DMS153 (cell line): Measurements from ENCODE around the gene ACR.
A peak's percentile ranks its signal among the peaks of the same experiment; 100 is the strongest.

Source experiments
- DNase-seq: peaks from one replicate; lab custom pipeline; 2025; lab: John Stamatoyannopoulos, UW

ACR gene

GRCh38 chr22:50717709-50718351 lies 20.2 kb upstream of the ACR start:
- DNase-seq, result no peak

- DNase-seq, result no peak
These were observed 19.7 kb upstream of the ACR start for GRCh38 chr22:50718352-50718709.

- no peak for DNase-seq
These were observed 18.1 kb upstream of the ACR start for GRCh38 chr22:50719814-50720300.

- no peak for DNase-seq
These were observed 17.4 kb upstream of the ACR start for GRCh38 chr22:50720301-50721256.

DNA sequence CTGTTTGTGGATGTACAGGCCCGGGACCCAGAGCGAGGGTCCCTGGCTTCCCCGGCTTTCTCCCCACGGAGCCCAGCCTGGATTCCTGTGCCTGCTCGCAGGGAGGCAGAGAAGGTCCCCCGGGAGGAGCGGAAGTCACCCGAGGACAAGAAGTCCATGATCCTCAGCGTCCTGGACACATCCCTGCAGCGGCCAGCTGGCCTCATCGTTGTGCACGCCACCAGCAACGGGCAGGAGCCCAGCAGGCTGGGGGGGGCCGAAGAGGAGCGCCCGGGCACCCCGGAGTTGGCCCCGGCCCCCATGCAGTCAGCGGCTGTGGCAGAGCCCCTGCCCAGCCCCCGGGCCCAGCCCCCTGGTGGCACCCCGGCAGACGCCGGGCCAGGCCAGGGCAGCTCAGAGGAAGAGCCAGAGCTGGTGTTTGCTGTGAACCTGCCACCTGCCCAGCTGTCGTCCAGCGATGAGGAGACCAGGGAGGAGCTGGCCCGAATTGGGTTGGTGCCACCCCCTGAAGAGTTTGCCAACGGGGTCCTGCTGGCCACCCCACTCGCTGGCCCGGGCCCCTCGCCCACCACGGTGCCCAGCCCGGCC lies 16.7 kb upstream of the ACR start:
- no peak for DNase-seq

- no peak for DNase-seq
These were observed 15.8 kb upstream of the ACR start for GRCh38 chr22:50722048-50722701.

DNA sequence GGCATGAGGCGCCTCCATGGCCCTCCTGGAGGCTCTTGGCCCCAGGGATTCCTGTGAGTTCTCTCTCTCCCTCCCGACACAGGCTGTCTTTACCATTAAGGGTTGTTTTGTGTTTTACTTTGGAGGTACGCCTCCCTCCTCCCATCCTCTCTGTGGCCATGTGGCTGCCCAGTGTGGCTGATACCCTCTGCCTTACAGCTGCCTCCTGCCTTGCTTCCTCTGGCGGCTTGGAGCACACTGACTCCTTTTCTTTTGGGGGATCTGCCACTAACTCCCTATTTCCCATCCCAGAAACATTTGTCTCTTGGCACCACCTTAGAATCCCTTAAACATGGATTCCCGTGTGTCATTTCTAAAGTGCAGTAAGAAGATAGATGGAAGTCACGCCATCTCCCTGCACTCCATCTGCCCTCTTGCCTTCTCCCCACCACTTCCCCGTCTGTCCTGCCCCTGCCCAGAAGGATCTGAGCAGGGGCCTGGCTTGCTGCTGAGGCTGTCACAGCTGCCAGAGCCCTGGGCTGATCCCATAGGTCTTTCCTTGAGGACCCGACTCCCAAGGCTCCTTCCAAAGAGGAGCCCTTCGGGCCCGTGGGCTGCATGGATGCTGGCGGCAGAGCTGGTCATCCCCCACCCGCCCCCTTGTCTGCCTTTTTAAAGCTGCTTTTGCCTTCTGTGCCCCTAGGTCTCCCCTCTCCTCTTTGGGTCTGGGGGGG lies 15.1 kb upstream of the ACR start:
- DNase-seq, result no peak

- DNase-seq, result no peak
These were observed 14.0 kb upstream of the ACR start for GRCh38 chr22:50723991-50724390.

DNA sequence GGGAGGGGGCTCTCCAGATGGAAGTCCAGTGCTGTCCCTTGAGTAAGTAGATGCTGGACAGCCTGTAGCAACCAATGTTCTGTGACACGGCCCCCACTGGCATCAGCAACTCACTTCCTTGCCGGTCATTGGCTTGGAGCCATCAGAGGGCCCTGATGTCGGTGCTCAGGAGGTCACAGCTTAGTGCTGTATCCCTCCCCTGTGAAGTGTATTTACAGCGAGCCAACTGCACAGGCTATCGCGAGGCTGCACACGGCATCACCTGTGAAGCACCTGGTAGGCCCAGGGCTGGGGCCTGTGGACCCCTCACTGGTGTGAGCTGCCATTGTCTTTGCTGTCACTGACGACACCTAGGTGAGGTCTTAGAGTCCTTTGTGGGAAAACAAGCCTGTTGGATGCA lies 13.4 kb upstream of the ACR start:
- peak; percentile 10 for DNase-seq

DNA sequence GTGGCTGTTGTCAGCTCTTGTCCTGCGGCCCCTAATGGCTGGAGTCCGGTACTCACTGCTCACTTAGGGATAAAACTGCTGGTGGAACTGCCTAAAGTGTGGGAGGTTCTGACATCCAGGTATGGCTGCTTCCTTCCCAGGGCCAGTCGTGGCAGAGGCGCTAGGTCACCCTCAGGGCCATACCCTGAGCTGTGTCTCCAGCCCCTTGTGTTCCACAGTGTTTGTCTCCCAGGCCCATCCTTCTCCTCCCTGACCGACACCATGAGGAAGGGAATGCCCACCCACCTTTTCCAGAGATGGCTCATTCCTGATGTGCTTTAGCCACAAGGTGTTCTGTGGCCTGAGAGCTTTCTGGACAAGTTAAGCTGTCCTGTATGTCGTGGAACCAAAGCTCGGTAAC lies 12.4 kb upstream of the ACR start:
- DNase-seq, result no peak

DNA sequence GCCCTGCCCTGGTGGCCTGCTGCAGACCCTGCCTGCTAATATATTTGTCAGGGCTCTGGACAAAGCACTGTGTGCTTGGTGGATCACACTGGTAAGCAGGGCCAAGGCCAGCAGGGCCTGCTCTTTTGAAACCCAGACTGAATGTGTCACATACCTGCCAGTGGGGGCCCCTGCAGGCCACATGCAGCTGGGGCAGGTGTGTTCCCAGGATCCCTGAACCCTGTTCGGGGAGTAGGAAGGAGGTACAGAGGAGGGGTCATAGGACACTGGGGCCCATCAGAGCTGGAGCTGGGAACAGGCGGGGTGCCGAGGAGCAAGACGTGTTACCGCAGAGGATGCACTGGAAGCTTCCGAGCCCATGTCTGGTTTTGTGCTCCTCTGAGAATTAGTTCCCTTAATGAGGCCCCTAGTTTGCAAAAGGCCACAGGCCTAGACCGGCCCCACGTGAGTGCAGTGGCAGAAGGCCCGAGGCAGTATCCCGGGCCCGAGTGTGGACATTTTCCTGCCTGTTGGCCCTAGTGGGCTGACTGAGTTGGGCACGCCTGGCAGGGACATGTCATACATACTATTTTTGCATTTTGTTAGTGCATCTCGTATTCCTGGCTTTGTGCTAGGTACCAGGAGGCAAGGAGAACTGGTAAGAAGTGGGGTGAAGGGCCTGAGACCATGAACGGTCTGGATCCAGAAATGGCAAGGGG lies 11.2 kb upstream of the ACR start:
- no peak for DNase-seq

- DNase-seq, result no peak
These were observed 10.1 kb upstream of the ACR start for GRCh38 chr22:50727678-50728522.

GRCh38 chr22:50728523-50728931 lies 9.5 kb upstream of the ACR start:
- DNase-seq, result no peak

- peak; percentile 16 for DNase-seq
These were observed 8.5 kb upstream of the ACR start for GRCh38 chr22:50729391-50730012.

DNA sequence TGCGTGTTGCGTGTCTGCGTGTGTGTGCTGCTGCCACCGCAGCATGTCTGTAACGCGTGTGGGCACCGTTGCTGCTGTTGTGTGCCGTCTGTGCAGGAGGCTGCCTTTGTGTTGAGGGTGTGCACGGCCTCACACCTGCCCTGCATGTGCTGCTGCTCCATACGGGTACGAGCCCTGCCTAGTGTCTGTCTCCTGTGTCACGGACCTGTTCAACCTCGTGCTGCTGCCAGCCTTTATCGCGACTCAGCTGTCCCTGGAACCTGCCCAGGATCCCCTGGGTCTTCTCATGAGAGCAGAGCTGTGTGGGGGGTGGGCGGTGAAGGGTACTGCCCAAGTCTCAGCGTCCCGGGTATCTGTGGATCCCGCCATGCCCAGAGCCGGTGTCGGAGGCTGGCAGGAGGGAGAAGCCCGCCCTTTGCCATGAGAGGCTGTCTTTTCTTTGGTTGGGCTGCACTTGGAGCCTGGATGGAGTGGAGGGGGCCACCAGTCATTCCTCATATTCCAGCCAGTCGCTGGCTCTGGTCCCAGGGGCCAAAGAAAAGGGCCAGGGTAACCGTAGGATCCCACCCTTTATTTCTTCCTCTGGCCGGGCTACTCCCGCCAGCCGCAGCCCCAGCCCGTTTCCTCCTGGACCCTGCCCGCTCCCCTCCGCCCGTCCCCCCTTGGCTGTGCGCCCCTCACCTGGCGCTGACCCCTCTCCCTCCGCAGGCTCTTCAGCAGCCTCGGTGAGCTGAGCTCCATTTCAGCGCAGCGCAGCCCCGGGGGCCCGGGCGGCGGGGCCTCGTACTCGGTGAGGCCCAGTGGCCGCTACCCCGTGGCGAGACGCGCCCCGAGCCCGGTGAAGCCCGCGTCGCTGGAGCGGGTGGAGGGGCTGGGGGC lies 7.8 kb upstream of the ACR start:
- DNase-seq, result no peak

DNA sequence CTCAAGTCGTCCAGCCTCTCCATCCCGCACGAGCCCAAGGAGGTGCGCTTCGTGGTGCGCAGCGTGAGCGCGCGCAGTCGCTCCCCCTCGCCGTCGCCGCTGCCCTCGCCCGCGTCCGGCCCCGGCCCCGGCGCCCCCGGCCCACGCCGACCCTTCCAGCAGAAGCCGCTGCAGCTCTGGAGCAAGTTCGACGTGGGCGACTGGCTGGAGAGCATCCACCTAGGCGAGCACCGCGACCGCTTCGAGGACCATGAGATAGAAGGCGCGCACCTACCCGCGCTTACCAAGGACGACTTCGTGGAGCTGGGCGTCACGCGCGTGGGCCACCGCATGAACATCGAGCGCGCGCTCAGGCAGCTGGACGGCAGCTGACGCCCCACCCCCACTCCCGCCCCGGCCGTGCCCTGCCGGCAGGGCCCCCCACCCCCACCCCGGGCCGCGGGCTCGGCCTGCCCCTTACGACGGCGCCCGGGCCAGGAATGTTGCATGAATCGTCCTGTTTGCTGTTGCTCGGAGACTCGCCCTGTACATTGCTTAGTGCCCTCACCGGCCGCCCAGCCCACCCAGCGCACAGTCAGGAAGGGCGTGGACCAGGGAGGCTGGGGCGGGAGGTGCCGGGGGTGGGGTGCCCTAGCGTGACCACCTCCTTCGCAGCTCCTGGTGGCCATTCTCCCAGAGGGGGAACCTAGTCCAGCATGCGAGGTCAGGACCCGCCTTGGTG lies 6.9 kb upstream of the ACR start:
- DNase-seq, result no peak

GRCh38 chr22:50731811-50732624 lies 6.0 kb upstream of the ACR start:
- DNase-seq, result no peak
